ENCODE results near the gene PCMTD2. TPM values are rescaled to one million over a fixed set of nuclear protein-coding genes. Genes with fewer than 3 reads are reported as not detected.

The PCMTD2 gene
- total RNA-seq, 3 donors from 2014 or later (not counting 1 experiment from before 2014, with no cell fraction given): 63.8 to 100.0 (median 65.6) TPM

- no peaks in the 10 kb centered on the region for H3K27me3 Mint-ChIP-seq (ENCODE audit: low read depth in 2 of 2)
- no peaks in the 10 kb centered on the region for H3K9me3 Mint-ChIP-seq
- no peak for TF ChIP-seq CTCF (IDR thresholded peaks at IDR 0.05)
Observed at GRCh38 chr20:64260239-64260638, 4.7 kb downstream of the PCMTD2 start.

GRCh38 chr20:64261138-64261537 lies 5.6 kb downstream of the PCMTD2 start:
- Histone ChIP-seq H3K4me3 (ENCODE audit: low read length) (no peak overlapping the region), H3K27me3 (ENCODE audit: control insufficient read depth, insufficient read depth, low read length) (no peaks in the 10 kb centered on the region), H3K27ac (ENCODE audit: low read length) (no peak overlapping the region), H3K36me3 (ENCODE audit: control insufficient read depth, insufficient read depth, low read length) (peaks cover 19% of the 10 kb centered on the region), H3K9me3 (ENCODE audit: control insufficient read depth, insufficient read depth, low read length) (no peaks in the 10 kb centered on the region), H3K4me1 (ENCODE audit: control insufficient read depth, insufficient read depth, low read length) (peaks cover 17% of the 10 kb centered on the region)
- no peaks in the 10 kb centered on the region for H3K36me3 Mint-ChIP-seq
- intact Hi-C loops (cut with micrococcal nuclease): no loop called here
- no peak for TF ChIP-seq CTCF (IDR thresholded peaks at IDR 0.05)
- H3K4me3 Mint-ChIP-seq: no peak overlapping the region
- ATAC-seq: no peak
- no peaks in the 10 kb centered on the region for H3K27me3 Mint-ChIP-seq (ENCODE audit: low read depth in 2 of 2)
- peak overlapping the region; percentile 40 to 45 for H3K27ac Mint-ChIP-seq
- DNase-seq: no peak
- no peaks in the 10 kb centered on the region for H3K9me3 Mint-ChIP-seq
- WGBS (ENCODE audit: insufficient coverage): 76% methylated on average over 9 of the region's 9 CpGs
- peaks cover 64 to 74% of the 10 kb centered on the region in 2 donors for H3K4me1 Mint-ChIP-seq

More at GRCh38 chr20:64260239-64260638, 4.7 kb downstream of the PCMTD2 start:
- ATAC-seq (no peak), DNase-seq (no peak)
- Histone ChIP-seq H3K4me3 (ENCODE audit: low read length) (no peak overlapping the region), H3K36me3 (ENCODE audit: control insufficient read depth, insufficient read depth, low read length) (peaks cover 16% of the 10 kb centered on the region), H3K9me3 (ENCODE audit: control insufficient read depth, insufficient read depth, low read length) (no peaks in the 10 kb centered on the region), H3K4me1 (ENCODE audit: control insufficient read depth, insufficient read depth, low read length) (peaks cover 21% of the 10 kb centered on the region), H3K27me3 (ENCODE audit: control insufficient read depth, insufficient read depth, low read length) (no peaks in the 10 kb centered on the region), H3K27ac (ENCODE audit: low read length) (no peak overlapping the region)
- Mint-ChIP-seq H3K27ac (no peak overlapping the region), H3K36me3 (no peaks in the 10 kb centered on the region), H3K4me3 (peak overlapping the region; percentile 17), H3K4me1 (peaks cover 69 to 77% of the 10 kb centered on the region in 2 donors)
- 97% methylated on average over 6 of the region's 6 CpGs for WGBS (ENCODE audit: insufficient coverage)
- intact Hi-C loops (cut with micrococcal nuclease): no loop called here

GRCh38 chr20:64264091-64264490 lies 8.5 kb downstream of the PCMTD2 start:
- Histone ChIP-seq H3K27me3 (ENCODE audit: control insufficient read depth, insufficient read depth, low read length) (no peaks in the 10 kb centered on the region), H3K27ac (ENCODE audit: low read length) (no peak overlapping the region), H3K4me3 (ENCODE audit: low read length) (no peak overlapping the region), H3K9me3 (ENCODE audit: control insufficient read depth, insufficient read depth, low read length) (no peaks in the 10 kb centered on the region), H3K36me3 (ENCODE audit: control insufficient read depth, insufficient read depth, low read length) (peaks cover 26% of the 10 kb centered on the region), H3K4me1 (ENCODE audit: control insufficient read depth, insufficient read depth, low read length) (peaks cover 5% of the 10 kb centered on the region)
- H3K27ac Mint-ChIP-seq: no peak overlapping the region
- WGBS (ENCODE audit: insufficient coverage): 91% methylated on average over 4 of the region's 4 CpGs
- intact Hi-C loops (cut with micrococcal nuclease): no loop called here
- ATAC-seq (no peak), DNase-seq (no peak)
- H3K36me3 Mint-ChIP-seq: no peaks in the 10 kb centered on the region
- H3K4me1 Mint-ChIP-seq: peaks cover 38 to 45% of the 10 kb centered on the region in 2 donors
- no peaks in the 10 kb centered on the region for H3K27me3 Mint-ChIP-seq (ENCODE audit: low read depth in 2 of 2)
- no peaks in the 10 kb centered on the region for H3K9me3 Mint-ChIP-seq
- no peak overlapping the region for H3K4me3 Mint-ChIP-seq
- TF ChIP-seq CTCF (IDR thresholded peaks at IDR 0.05): no peak

- H3K27ac ChIP-seq (ENCODE audit: low read length): no peak overlapping the region
- no peaks in the 10 kb centered on the region for H3K36me3 Mint-ChIP-seq
- 98% methylated on average over 5 of the region's 5 CpGs for WGBS (ENCODE audit: insufficient coverage)
- no peaks in the 10 kb centered on the region for H3K9me3 ChIP-seq (ENCODE audit: control insufficient read depth, insufficient read depth, low read length)
- ATAC-seq: no peak
- no peaks in the 10 kb centered on the region for H3K27me3 ChIP-seq (ENCODE audit: control insufficient read depth, insufficient read depth, low read length)
- H3K36me3 ChIP-seq (ENCODE audit: control insufficient read depth, insufficient read depth, low read length): peaks cover 25% of the 10 kb centered on the region
- no peak overlapping the region for H3K4me3 ChIP-seq (ENCODE audit: low read length)
- no peak for DNase-seq
- intact Hi-C loops (cut with micrococcal nuclease): no loop called here
- H3K4me1 ChIP-seq (ENCODE audit: control insufficient read depth, insufficient read depth, low read length): peaks cover 5% of the 10 kb centered on the region
- H3K4me1 Mint-ChIP-seq: peaks cover 41 to 46% of the 10 kb centered on the region in 2 donors
- no peaks in the 10 kb centered on the region for H3K9me3 Mint-ChIP-seq
- H3K27ac Mint-ChIP-seq: no peak overlapping the region
- no peaks in the 10 kb centered on the region for H3K27me3 Mint-ChIP-seq (ENCODE audit: low read depth in 2 of 2)
- TF ChIP-seq CTCF (IDR thresholded peaks at IDR 0.05): no peak
- no peak overlapping the region for H3K4me3 Mint-ChIP-seq
Observed at GRCh38 chr20:64265201-64265600, 9.7 kb downstream of the PCMTD2 start.
